Stimulated activated memory B cell treated with anti-CD40 and anti-IgM and Interleukin-4, amounts not matched to agents 10 μg/mL and 1 μg/mL and 100 μg/mL, for 72 hours (primary cell): Measurements from ENCODE around the gene PRKCA.

Source experiments
- ATAC-seq: fragments of 150-1000 bp; cut with Tn5 transposase; 2 replicates; pipeline ENCODE4 v1.10.0; 2021
- H3K27ac Mint-ChIP-seq: one replicate; pipeline ENCODE4 v1.8.0; 2022; ENCODE audit warnings: mild to moderate bottlenecking, mixed read lengths
- H3K27me3 Mint-ChIP-seq: one replicate; pipeline ENCODE4 v1.8.0; 2022; ENCODE audit warnings: mixed read lengths
- H3K36me3 Mint-ChIP-seq: one replicate; pipeline ENCODE4 v1.8.0; 2022; ENCODE audit warnings: mixed read lengths
- H3K4me1 Mint-ChIP-seq: one replicate; pipeline ENCODE4 v1.8.0; 2022; ENCODE audit warnings: mixed read lengths
- H3K4me3 Mint-ChIP-seq: one replicate; pipeline ENCODE4 v1.8.0; 2022; ENCODE audit warnings: mild to moderate bottlenecking, moderate library complexity, mixed read lengths
- H3K9me3 Mint-ChIP-seq: one replicate; pipeline ENCODE4 v1.8.0; 2022; ENCODE audit warnings: mixed read lengths

Gene PRKCA

GRCh38 chr17:66498580-66498979 is 196.2 kb downstream of the PRKCA start:
- H3K27me3 Mint-ChIP-seq = no peaks in the 10 kb centered on the region
- H3K9me3 Mint-ChIP-seq = no peaks in the 10 kb centered on the region
- H3K27ac Mint-ChIP-seq = no peak overlapping the region
- H3K4me3 Mint-ChIP-seq = no peak overlapping the region
- H3K4me1 Mint-ChIP-seq = no peaks in the 10 kb centered on the region
- no peak for ATAC-seq
- no peaks in the 10 kb centered on the region for H3K36me3 Mint-ChIP-seq

- H3K4me1 Mint-ChIP-seq = no peaks in the 10 kb centered on the region
- no peaks in the 10 kb centered on the region for H3K27me3 Mint-ChIP-seq
- H3K9me3 Mint-ChIP-seq = no peaks in the 10 kb centered on the region
- no peaks in the 10 kb centered on the region for H3K36me3 Mint-ChIP-seq
- ATAC-seq = no peak
- H3K27ac Mint-ChIP-seq = no peak overlapping the region
- H3K4me3 Mint-ChIP-seq = no peak overlapping the region
Measured at GRCh38 chr17:66506641-66507040, 204.2 kb downstream of the PRKCA start.

- Mint-ChIP-seq H3K36me3 (no peaks in the 10 kb centered on the region), H3K4me3 (no peak overlapping the region), H3K9me3 (no peaks in the 10 kb centered on the region), H3K27ac (no peak overlapping the region), H3K4me1 (no peaks in the 10 kb centered on the region), H3K27me3 (no peaks in the 10 kb centered on the region)
- ATAC-seq = no peak
Measured at GRCh38 chr17:66507103-66507923, 204.9 kb downstream of the PRKCA start.

- H3K4me1 Mint-ChIP-seq = no peaks in the 10 kb centered on the region
- H3K9me3 Mint-ChIP-seq = no peaks in the 10 kb centered on the region
- H3K27ac Mint-ChIP-seq = no peak overlapping the region
- no peak overlapping the region for H3K4me3 Mint-ChIP-seq
- H3K27me3 Mint-ChIP-seq = no peaks in the 10 kb centered on the region
- no peaks in the 10 kb centered on the region for H3K36me3 Mint-ChIP-seq
- ATAC-seq = no peak
Measured at GRCh38 chr17:66507982-66508760, 205.8 kb downstream of the PRKCA start.

GRCh38 chr17:66508896-66509844 is 206.8 kb downstream of the PRKCA start:
- H3K27me3 Mint-ChIP-seq = no peaks in the 10 kb centered on the region
- H3K9me3 Mint-ChIP-seq = no peaks in the 10 kb centered on the region
- no peak for ATAC-seq
- H3K36me3 Mint-ChIP-seq = no peaks in the 10 kb centered on the region
- H3K4me1 Mint-ChIP-seq = no peaks in the 10 kb centered on the region
- H3K27ac Mint-ChIP-seq = no peak overlapping the region
- H3K4me3 Mint-ChIP-seq = no peak overlapping the region

- no peaks in the 10 kb centered on the region for H3K36me3 Mint-ChIP-seq
- no peak overlapping the region for H3K27ac Mint-ChIP-seq
- ATAC-seq = no peak
- H3K4me1 Mint-ChIP-seq = no peaks in the 10 kb centered on the region
- H3K4me3 Mint-ChIP-seq = no peak overlapping the region
- H3K27me3 Mint-ChIP-seq = no peaks in the 10 kb centered on the region
- no peaks in the 10 kb centered on the region for H3K9me3 Mint-ChIP-seq
Measured at GRCh38 chr17:66509926-66510325, 207.5 kb downstream of the PRKCA start.

GRCh38 chr17:66511135-66511534 is 208.7 kb downstream of the PRKCA start:
- H3K27me3 Mint-ChIP-seq = no peaks in the 10 kb centered on the region
- H3K4me1 Mint-ChIP-seq = no peaks in the 10 kb centered on the region
- H3K27ac Mint-ChIP-seq = no peak overlapping the region
- H3K9me3 Mint-ChIP-seq = no peaks in the 10 kb centered on the region
- no peak overlapping the region for H3K4me3 Mint-ChIP-seq
- no peak for ATAC-seq
- H3K36me3 Mint-ChIP-seq = no peaks in the 10 kb centered on the region

GRCh38 chr17:66514227-66514806 is 211.9 kb downstream of the PRKCA start:
- H3K27me3 Mint-ChIP-seq = no peaks in the 10 kb centered on the region
- no peak overlapping the region for H3K4me3 Mint-ChIP-seq
- ATAC-seq = no peak
- no peaks in the 10 kb centered on the region for H3K4me1 Mint-ChIP-seq
- no peak overlapping the region for H3K27ac Mint-ChIP-seq
- H3K36me3 Mint-ChIP-seq = no peaks in the 10 kb centered on the region
- peaks cover 2% of the 10 kb centered on the region for H3K9me3 Mint-ChIP-seq

- no peak overlapping the region for H3K27ac Mint-ChIP-seq
- H3K36me3 Mint-ChIP-seq = no peaks in the 10 kb centered on the region
- no peaks in the 10 kb centered on the region for H3K27me3 Mint-ChIP-seq
- H3K4me1 Mint-ChIP-seq = no peaks in the 10 kb centered on the region
- H3K9me3 Mint-ChIP-seq = peaks cover 2% of the 10 kb centered on the region
- ATAC-seq = no peak
- H3K4me3 Mint-ChIP-seq = no peak overlapping the region
Measured at GRCh38 chr17:66515974-66516373, 213.6 kb downstream of the PRKCA start.

GRCh38 chr17:66517336-66518009 is 215.1 kb downstream of the PRKCA start:
- no peaks in the 10 kb centered on the region for H3K4me1 Mint-ChIP-seq
- H3K27me3 Mint-ChIP-seq = no peaks in the 10 kb centered on the region
- no peak for ATAC-seq
- H3K27ac Mint-ChIP-seq = no peak overlapping the region
- peaks cover 2% of the 10 kb centered on the region for H3K9me3 Mint-ChIP-seq
- no peaks in the 10 kb centered on the region for H3K36me3 Mint-ChIP-seq
- no peak overlapping the region for H3K4me3 Mint-ChIP-seq

GRCh38 chr17:66518108-66518507 is 215.7 kb downstream of the PRKCA start:
- no peaks in the 10 kb centered on the region for H3K4me1 Mint-ChIP-seq
- H3K4me3 Mint-ChIP-seq = no peak overlapping the region
- H3K36me3 Mint-ChIP-seq = no peaks in the 10 kb centered on the region
- no peak for ATAC-seq
- no peaks in the 10 kb centered on the region for H3K27me3 Mint-ChIP-seq
- H3K9me3 Mint-ChIP-seq = peaks cover 2% of the 10 kb centered on the region
- H3K27ac Mint-ChIP-seq = no peak overlapping the region

GRCh38 chr17:66518677-66519076 is 216.3 kb downstream of the PRKCA start:
- H3K9me3 Mint-ChIP-seq = peaks cover 2% of the 10 kb centered on the region
- ATAC-seq = no peak
- no peak overlapping the region for H3K4me3 Mint-ChIP-seq
- no peaks in the 10 kb centered on the region for H3K4me1 Mint-ChIP-seq
- H3K27ac Mint-ChIP-seq = no peak overlapping the region
- H3K36me3 Mint-ChIP-seq = no peaks in the 10 kb centered on the region
- no peaks in the 10 kb centered on the region for H3K27me3 Mint-ChIP-seq

GRCh38 chr17:66519154-66519553 is 216.7 kb downstream of the PRKCA start:
- H3K9me3 Mint-ChIP-seq = peaks cover 2% of the 10 kb centered on the region
- H3K27ac Mint-ChIP-seq = no peak overlapping the region
- H3K4me3 Mint-ChIP-seq = no peak overlapping the region
- no peak for ATAC-seq
- H3K27me3 Mint-ChIP-seq = no peaks in the 10 kb centered on the region
- H3K4me1 Mint-ChIP-seq = no peaks in the 10 kb centered on the region
- no peaks in the 10 kb centered on the region for H3K36me3 Mint-ChIP-seq

GRCh38 chr17:66520999-66521398 is 218.6 kb downstream of the PRKCA start:
- Mint-ChIP-seq H3K9me3 (peaks cover 5% of the 10 kb centered on the region), H3K4me3 (no peak overlapping the region), H3K4me1 (no peaks in the 10 kb centered on the region), H3K27me3 (no peaks in the 10 kb centered on the region), H3K27ac (no peak overlapping the region), H3K36me3 (no peaks in the 10 kb centered on the region)
- ATAC-seq = no peak
